Middle frontal gyrus (tissue), 1 donor: ENCODE measurements around the gene CNOT10.
"Not testable (repeated sequence)": the region's sequence is repeated elsewhere in the genome, so short reads cannot be mapped to it uniquely, and the experiment has no call there.

Experiments
- DNase-seq: peaks from one replicate; pipeline ENCODE4 v3.0.0-alpha.2; 2015; ENCODE audit warnings: low spot score; ENCODE audit errors: extremely low spot score

CNOT10 gene

GRCh38 chr3:32757618-32758374 is 72.8 kb downstream of the CNOT10 start:
- DNase-seq = no peak

GRCh38 chr3:32758375-32758753 is 73.4 kb downstream of the CNOT10 start:
- DNase-seq = no peak

GRCh38 chr3:32759342-32759741 is 74.4 kb downstream of the CNOT10 start:
- DNase-seq = no peak

- no peak for DNase-seq
Observed at GRCh38 chr3:32764481-32764880, 79.5 kb downstream of the CNOT10 start.

GRCh38 chr3:32778389-32778788 is 93.4 kb downstream of the CNOT10 start:
- DNase-seq = no peak

GRCh38 chr3:32780071-32780734 is 95.2 kb downstream of the CNOT10 start:
- no peak for DNase-seq

- DNase-seq = no peak
Observed at GRCh38 chr3:32780735-32781210, 95.8 kb downstream of the CNOT10 start.

GRCh38 chr3:32781211-32781968 is 96.4 kb downstream of the CNOT10 start:
- peak; percentile 47 for DNase-seq

- DNase-seq = not testable (repeated sequence)
Observed at GRCh38 chr3:32781969-32782270, 96.9 kb downstream of the CNOT10 start.

GRCh38 chr3:32782407-32782806 is 97.4 kb downstream of the CNOT10 start:
- DNase-seq = no peak

- no peak for DNase-seq
Observed at GRCh38 chr3:32791833-32792232, 106.8 kb downstream of the CNOT10 start.

- no peak for DNase-seq
Observed at GRCh38 chr3:32794487-32795308, 109.7 kb downstream of the CNOT10 start.

- not testable (repeated sequence) for DNase-seq
Observed at GRCh38 chr3:32796384-32796950, 111.5 kb downstream of the CNOT10 start.

GRCh38 chr3:32797776-32798175 is 112.8 kb downstream of the CNOT10 start:
- no peak for DNase-seq

GRCh38 chr3:32801440-32801839 is 116.5 kb downstream of the CNOT10 start:
- DNase-seq = not testable (repeated sequence)

GRCh38 chr3:32813180-32813579 is 128.2 kb downstream of the CNOT10 start:
- DNase-seq = no peak

GRCh38 chr3:32814361-32814760 is 129.4 kb downstream of the CNOT10 start:
- DNase-seq = no peak

GRCh38 chr3:32815841-32816438 is 131.0 kb downstream of the CNOT10 start:
- no peak for DNase-seq

- DNase-seq = no peak
Observed at GRCh38 chr3:32816439-32817256, 131.7 kb downstream of the CNOT10 start.

GRCh38 chr3:32817257-32817557 is 132.2 kb downstream of the CNOT10 start:
- DNase-seq = no peak
